SIG-M5 treated with dmso at 0.1 percent for 504 hours (cell line): ENCODE results near the gene CNTRL.

Source experiments
- DNase-seq: peaks from one replicate; lab custom pipeline; 2025; ENCODE audit not compliant: unreplicated experiment; lab: John Stamatoyannopoulos, UW

Gene CNTRL

DNA sequence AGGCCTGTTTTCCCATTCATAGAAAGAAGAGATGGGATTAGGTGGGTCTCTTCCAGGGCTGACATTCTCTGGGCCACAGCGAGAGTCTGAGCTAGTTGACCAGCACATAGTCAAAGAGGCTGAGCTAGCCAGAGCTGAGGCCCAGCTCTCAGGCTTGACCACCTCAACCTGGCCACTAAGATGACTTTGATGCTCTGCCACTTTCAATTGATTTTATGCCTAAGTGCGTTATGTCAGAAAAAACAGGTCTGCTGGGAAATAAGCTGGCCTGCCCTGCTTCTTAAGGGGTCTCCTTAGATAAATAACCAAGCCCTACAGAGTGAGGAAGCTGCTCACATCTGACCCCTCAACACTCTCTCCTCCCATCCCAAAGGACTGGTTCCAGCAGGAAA is 146.9 kb downstream of the CNTRL start:
- DNase-seq: no peak

DNA sequence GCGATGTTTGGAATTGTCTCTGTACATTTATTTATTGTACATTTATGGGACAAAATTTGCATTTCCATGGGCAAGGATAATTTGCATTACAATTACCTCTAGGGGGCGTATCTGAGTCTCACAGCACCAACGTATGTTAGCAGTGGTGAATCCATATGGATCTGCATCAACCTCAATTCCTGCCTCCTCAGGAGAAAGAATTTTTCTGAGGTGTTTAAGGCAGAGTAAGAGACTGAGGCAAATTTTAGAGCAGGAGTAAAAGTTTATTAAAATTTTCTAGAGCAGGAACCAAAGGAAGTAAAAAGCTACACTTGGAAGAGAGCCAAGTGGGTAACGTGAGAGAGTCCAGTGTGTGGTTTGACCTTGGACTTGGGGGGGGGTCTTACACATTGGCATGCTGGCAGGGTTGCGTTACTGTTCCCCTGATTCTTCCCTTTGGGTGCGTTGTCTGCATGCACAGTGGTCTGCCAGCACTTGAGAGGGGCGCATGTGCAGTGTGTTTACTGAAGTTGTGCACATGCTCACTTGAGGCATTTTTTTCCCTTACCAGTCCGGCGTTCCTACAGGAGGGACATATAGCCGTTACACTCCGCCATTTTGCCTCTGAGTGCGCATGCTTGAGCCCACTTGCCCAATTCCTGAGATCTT is 147.9 kb downstream of the CNTRL start:
- peak; percentile 42 for DNase-seq

DNA sequence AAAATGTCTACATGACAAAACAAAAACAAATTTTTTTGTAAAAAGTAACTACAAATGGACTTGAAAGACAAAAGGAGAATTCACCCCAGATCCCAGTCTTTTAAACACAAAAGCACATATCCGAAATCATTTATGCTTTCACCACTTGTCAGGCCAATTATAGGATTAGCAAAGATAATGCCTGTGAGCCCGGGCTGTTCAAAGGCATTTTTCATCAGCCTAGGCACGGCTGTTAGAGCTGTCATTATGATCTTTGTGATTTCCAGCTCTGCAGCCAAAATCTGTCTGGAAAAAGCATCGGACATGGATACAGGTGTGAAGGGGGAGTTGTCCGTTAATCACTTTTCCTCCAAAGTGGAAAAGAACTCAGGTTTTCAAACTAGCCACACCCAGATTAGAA is 150.5 kb downstream of the CNTRL start:
- no peak for DNase-seq

DNA sequence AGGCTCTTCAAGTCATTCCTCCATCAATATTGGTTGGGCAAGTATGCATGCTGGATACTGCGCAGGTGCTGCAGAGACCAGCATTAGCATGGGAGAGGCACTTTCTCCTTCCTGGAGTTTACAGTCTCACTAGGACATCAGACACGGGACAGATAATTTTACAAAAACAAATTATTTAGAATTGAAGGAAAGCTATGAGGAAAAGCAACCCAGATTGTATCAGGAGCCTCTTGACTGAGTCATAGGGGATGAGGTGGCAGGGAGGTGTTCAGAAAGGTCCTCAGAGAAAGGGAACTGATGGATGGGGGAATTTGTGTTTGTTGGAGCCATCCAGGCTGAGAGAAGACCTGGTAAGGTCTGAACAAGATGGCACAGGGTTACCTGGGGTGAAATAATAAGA is 151.4 kb downstream of the CNTRL start:
- no peak for DNase-seq
